Measurements from ENCODE around the gene EIF2A. TPM values are rescaled to one million over a fixed set of nuclear protein-coding genes. Genes with fewer than 3 reads are reported as not detected.

The EIF2A gene
- total and polyA plus RNA-seq, 2 of the 13 experiments (the other 11 are each of a cell fraction or from before 2014, with no cell fraction given), result 124 to 139 TPM

GRCh38 chr3:150603153-150603979, 56.8 kb downstream of the EIF2A start, which contains the start of gene SELENOT (continued):
- TF ChIP-seq ZBTB40 (IDR thresholded peaks at IDR 0.05) (no peak), ZBTB40 (CRISPR knock-in tag; IDR thresholded peaks at IDR 0.05) (peak; percentile 78; the same call in 1 of the 2 replicates), PRDM4 (CRISPR knock-in tag; IDR thresholded peaks at IDR 0.05; ENCODE audit: borderline replicate concordance) (no peak), TFDP1 (CRISPR knock-in tag; IDR thresholded peaks at IDR 0.05; ENCODE audit: borderline replicate concordance) (peak; percentile 15; the same call in 1 of the 2 replicates), SMAD3 (CRISPR knock-in tag; IDR thresholded peaks at IDR 0.05) (peak; percentile 80; the same call in 1 of the 2 replicates), HMG20B (CRISPR knock-in tag; conservative IDR thresholded peaks at IDR 0.05) (peak; percentile 61; the same call in 1 of the 2 replicates), RCOR2 (CRISPR knock-in tag; IDR thresholded peaks at IDR 0.05) (no peak), ZNF674 (CRISPR knock-in tag; IDR thresholded peaks at IDR 0.05; ENCODE audit: low read depth) (no peak), TFE3 (CRISPR knock-in tag; IDR thresholded peaks at IDR 0.05) (no peak; the same call in 1 of the 2 replicates), ZNF367 (CRISPR knock-in tag; IDR thresholded peaks at IDR 0.05; ENCODE audit: borderline replicate concordance) (peak; percentile 52; the same call in 1 of the 2 replicates), BRCA1 (CRISPR knock-in tag; IDR thresholded peaks at IDR 0.05) (peak; percentile 66; the same call in 1 of the 2 replicates), GATA4 (IDR thresholded peaks at IDR 0.05; ENCODE audit: borderline replicate concordance, low read depth) (peak; percentile 85; the same call in 1 of the 2 replicates), ZNF883 (CRISPR knock-in tag; IDR thresholded peaks at IDR 0.05; ENCODE audit: not compliant biosample characterization) (peak; percentile 77), HNRNPLL (IDR thresholded peaks at IDR 0.05; ENCODE audit: low read depth, low read length, poor library complexity, severe bottlenecking) (peak; percentile 71)
